GM19372 (cell line): ENCODE measurements around the gene TMCO5A.

Experiments
- ATAC-seq: cut with Tn5 transposase; IDR thresholded peaks from one replicate; pipeline ENCODE4 v1.9.1; 2021; ENCODE audit warnings: mild to moderate bottlenecking, low read depth, moderate library complexity; ENCODE audit not compliant: unreplicated experiment

The TMCO5A gene

GRCh38 chr15:37967788-37968187, 33.3 kb downstream of the TMCO5A start:
- no peak for ATAC-seq

- no peak for ATAC-seq
These were observed 39.4 kb downstream of the TMCO5A start for GRCh38 chr15:37973856-37974255.

GRCh38 chr15:37978231-37978630, 43.8 kb downstream of the TMCO5A start:
- no peak for ATAC-seq

- no peak for ATAC-seq
These were observed 45.4 kb downstream of the TMCO5A start for GRCh38 chr15:37979671-37980409.

GRCh38 chr15:37981201-37981600, 46.8 kb downstream of the TMCO5A start:
- no peak for ATAC-seq

- no peak for ATAC-seq
These were observed 47.3 kb downstream of the TMCO5A start for GRCh38 chr15:37981775-37982174.

GRCh38 chr15:37984368-37984767, 49.9 kb downstream of the TMCO5A start:
- ATAC-seq = no peak

- peak; percentile 70 for ATAC-seq
These were observed 61.3 kb downstream of the TMCO5A start for GRCh38 chr15:37995461-37996347.
